Stimulated activated naive CD8-positive, alpha-beta T cell treated with anti-CD3 and anti-CD28 coated beads, Interleukin-15, Interleukin-2, amounts not matched to agents 100 ng/mL and 50 ng/mL, for 24 hours (primary cell): ENCODE data around the gene MYH7.

Experiments
- H3K27ac Mint-ChIP-seq: one replicate; pipeline ENCODE4 v1.8.0; 2021; ENCODE audit warnings: mild to moderate bottlenecking, mixed read lengths
- H3K27me3 Mint-ChIP-seq: one replicate; pipeline ENCODE4 v1.8.0; 2021; ENCODE audit warnings: mixed read lengths
- H3K36me3 Mint-ChIP-seq: one replicate; pipeline ENCODE4 v1.8.0; 2021; ENCODE audit warnings: low read depth, mixed read lengths
- H3K4me1 Mint-ChIP-seq: one replicate; pipeline ENCODE4 v1.8.0; 2021; ENCODE audit warnings: low read depth, mixed read lengths
- H3K4me3 Mint-ChIP-seq: one replicate; pipeline ENCODE4 v1.8.0; 2021; ENCODE audit warnings: mild to moderate bottlenecking, mixed read lengths
- H3K9me3 Mint-ChIP-seq: one replicate; pipeline ENCODE4 v1.8.0; 2021; ENCODE audit warnings: mixed read lengths

MYH7 gene

DNA sequence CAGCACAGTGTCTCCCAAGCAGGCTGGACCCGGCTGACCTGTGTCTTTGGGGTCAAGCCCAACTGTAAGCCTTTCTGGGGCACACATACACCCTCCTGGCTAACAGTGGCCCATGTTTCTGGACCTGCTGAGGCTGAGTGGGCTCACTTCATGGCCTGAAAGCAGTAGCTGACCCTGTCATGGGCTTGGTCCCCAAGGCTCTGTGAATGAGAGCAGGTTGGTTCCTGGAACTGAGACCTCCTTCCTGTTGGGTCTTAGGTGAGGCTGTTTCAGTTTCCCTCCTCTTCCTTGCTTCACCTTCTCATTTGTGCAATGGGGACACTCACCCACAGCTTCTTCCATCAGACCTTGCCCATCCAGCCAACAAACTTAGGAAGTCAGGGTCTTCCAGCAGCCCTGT, 63.6 kb downstream of the MYH7 start:
- peaks cover 18% of the 10 kb centered on the region for H3K27me3 Mint-ChIP-seq
- H3K9me3 Mint-ChIP-seq: no peaks in the 10 kb centered on the region
- no peaks in the 10 kb centered on the region for H3K4me1 Mint-ChIP-seq
- H3K4me3 Mint-ChIP-seq: no peak overlapping the region
- no peak overlapping the region for H3K27ac Mint-ChIP-seq
- no peaks in the 10 kb centered on the region for H3K36me3 Mint-ChIP-seq

DNA sequence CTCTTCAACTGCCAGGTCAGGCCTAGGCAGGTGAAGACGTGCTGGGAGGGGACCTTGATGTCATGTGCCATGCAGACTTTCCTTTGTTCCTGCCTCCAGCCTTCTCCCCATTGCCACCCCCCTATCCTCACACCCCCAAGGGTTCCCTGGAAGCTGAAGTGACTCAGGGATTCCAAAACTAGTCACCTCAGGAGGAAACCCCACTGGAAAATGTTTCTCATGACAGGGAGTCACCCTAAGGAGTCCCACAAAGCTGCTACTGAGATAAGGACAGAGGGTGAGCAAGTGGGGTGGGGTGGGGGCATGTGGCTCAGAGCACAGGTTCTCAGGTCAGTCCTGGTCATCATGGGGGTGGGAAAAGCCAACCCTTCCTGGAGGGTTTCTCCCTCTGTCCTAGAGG, 65.2 kb downstream of the MYH7 start:
- no peak overlapping the region for H3K4me3 Mint-ChIP-seq
- no peaks in the 10 kb centered on the region for H3K4me1 Mint-ChIP-seq
- peaks cover 22% of the 10 kb centered on the region for H3K27me3 Mint-ChIP-seq
- H3K36me3 Mint-ChIP-seq: no peaks in the 10 kb centered on the region
- H3K9me3 Mint-ChIP-seq: no peaks in the 10 kb centered on the region
- no peak overlapping the region for H3K27ac Mint-ChIP-seq

DNA sequence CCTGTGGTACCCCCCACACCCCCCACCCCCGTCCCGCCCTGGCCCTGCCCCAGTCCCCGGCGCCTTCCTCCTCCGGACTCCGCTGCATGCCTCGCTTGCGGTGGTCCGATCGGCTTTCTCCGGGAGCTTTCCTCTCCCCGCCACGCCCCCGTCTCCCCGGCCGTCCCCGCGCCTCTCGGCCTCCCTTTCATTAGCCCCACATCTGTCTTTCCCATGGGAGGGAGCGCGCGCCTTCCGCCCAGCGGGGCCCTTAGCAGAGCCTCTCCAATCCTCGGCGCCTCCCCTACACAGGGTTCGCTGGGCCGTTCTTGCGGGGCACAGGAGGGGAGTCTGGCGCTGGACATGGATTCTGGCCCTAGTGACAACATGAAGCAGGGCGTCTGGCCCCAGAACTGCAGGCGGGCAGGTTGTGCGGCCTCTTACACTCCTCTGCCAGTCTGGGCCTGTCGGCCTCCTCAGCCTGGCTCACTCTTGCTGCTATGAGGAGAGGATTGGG, 69.0 kb downstream of the MYH7 start:
- no peaks in the 10 kb centered on the region for H3K9me3 Mint-ChIP-seq
- no peaks in the 10 kb centered on the region for H3K36me3 Mint-ChIP-seq
- no peak overlapping the region for H3K4me3 Mint-ChIP-seq
- H3K4me1 Mint-ChIP-seq: no peaks in the 10 kb centered on the region
- H3K27me3 Mint-ChIP-seq: peaks cover 38% of the 10 kb centered on the region
- H3K27ac Mint-ChIP-seq: no peak overlapping the region

DNA sequence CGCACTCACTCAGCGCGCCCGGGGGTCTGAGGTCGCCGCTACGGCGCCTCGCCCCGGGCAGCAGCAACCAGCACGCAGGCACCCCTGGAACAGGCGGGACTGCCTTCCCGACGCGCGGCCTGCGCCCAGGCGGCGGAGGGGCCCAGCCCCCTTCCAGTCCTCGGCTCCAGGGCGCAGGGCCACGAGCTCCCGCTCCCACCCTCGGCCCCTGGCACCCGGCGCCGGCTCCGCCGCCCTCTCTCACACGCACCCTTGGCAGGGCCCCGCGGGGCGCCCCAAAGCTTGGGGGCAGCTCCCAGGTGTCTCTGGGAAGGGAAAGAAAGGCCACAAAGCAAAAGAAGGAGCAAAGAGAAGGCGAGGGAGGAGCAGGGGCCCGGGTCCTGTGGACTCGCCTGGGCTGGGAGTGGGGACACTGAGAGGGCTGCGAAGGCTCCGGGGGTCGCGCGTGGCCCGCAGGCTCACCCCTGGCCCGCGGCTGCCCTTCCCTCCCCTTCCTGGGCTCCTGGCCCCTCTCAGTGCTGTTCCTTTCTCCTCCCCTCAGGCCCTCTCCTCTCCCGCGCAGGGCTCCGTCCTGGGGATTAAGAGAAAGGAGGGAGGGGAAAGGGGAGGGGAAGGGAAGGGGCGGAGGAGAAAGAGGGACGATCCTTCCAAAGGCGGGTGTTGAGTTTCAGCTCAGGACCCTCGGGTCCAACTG, 69.6 kb downstream of the MYH7 start:
- Mint-ChIP-seq H3K4me1 (no peaks in the 10 kb centered on the region), H3K4me3 (no peak overlapping the region), H3K36me3 (no peaks in the 10 kb centered on the region), H3K9me3 (no peaks in the 10 kb centered on the region), H3K27ac (no peak overlapping the region), H3K27me3 (peaks cover 38% of the 10 kb centered on the region)

DNA sequence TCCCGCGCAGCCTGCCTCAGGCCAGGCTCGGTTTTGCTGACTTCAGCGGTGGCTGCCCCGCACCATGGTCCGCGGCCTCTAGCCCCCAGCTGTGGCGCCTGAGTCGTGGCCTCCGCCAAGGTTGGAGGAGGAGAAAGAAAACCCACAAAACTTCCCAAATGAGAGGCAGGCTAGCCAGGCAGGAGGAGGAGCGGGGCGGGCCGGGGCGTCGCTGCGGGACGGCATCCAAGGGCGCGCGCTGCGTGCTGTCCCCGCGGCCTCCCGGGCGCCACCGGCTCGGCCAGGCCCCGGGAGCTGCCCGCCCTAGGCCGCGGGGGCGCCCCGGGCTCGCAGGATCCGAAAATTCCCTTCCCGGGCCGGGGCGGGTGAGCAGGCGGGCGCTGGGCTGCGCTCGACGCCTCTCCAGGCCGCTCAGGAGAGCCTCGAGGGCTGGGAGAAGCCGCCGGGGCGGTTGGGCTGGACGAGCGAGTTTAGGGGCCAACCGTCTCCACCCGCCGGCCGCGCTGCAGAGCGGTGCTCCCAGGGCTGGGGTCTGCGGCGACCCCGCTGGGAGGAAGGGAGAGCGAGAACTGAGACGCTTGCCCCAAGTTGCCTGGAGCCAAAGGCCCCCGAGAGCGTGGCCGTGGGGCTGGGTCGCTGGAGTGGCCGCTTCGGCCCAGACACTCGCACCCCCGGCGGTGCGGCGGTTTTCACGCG, 70.3 kb downstream of the MYH7 start, which contains the start of gene EFS:
TSS of gene EFS (minus strand) at position 137 of the 696 bp plus-strand sequence. CDS start 147 bp downstream, outside the sequence.
- no peak within 1 kb of the TSS for H3K4me3 Mint-ChIP-seq
- H3K9me3 Mint-ChIP-seq: no peaks in the 10 kb centered on the region
- no peaks in the 10 kb centered on the region for H3K4me1 Mint-ChIP-seq
- H3K27ac Mint-ChIP-seq: no peak within 1 kb of the TSS
- no peaks in the 10 kb centered on the region for H3K36me3 Mint-ChIP-seq
- H3K27me3 Mint-ChIP-seq: peaks cover 38% of the 10 kb centered on the region

DNA sequence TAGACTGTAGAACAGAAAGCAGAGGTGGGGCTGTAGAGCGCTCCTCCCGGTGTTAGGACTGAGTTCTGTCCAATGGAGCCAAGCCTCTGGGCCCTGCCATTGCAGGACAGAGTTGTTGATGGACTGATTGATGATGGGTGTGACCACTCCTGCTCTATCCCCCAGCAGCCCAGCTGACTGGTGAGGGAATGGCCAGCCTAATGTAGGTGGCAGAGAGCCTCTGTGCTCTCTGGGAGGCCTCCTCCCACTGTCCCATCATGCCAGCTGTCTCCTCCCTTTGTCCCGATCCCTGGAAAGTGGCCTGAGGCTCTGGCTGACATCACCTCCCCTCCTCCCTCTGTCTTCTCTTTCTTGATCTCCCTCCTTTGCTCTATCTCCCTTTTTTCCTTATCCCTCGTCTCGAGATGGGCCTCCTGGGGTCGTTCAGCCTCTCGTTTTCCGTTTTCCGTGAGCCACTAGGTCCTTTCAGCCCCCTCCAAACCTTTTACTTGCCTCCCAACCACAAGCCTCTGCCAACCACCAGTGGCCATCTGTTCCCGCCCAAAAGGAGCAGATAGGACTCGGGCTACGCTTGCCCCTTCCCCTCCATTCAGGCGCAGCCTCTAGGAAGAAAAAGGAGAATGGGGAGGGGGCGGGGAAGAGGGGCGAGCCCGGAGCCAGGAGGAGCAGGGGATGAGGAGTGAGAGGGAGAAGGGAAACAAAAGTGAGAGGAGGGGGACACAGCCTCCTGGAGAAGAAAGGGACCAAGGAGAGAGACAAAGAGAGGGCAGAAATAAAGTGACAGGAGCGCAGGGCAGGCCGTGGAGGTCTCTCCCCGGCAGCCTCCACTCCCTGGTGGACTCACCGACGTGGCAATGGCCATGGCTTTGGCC, 71.1 kb downstream of the MYH7 start:
- H3K4me3 Mint-ChIP-seq: no peak overlapping the region
- no peaks in the 10 kb centered on the region for H3K9me3 Mint-ChIP-seq
- no peaks in the 10 kb centered on the region for H3K36me3 Mint-ChIP-seq
- no peaks in the 10 kb centered on the region for H3K4me1 Mint-ChIP-seq
- peaks cover 38% of the 10 kb centered on the region for H3K27me3 Mint-ChIP-seq
- H3K27ac Mint-ChIP-seq: no peak overlapping the region
